Body of pancreas (tissue), 4 donors: ENCODE results near the gene PROS1.
"Not testable (repeated sequence)": the region's sequence is repeated elsewhere in the genome, so short reads cannot be mapped to it uniquely, and the experiment has no call there.

Source experiments
- CTCF ChIP-seq, 7 experiments: fragments of 450-650 bp in 4 of 7; fragments of 200-600 bp in 3 of 7; sonication (generic) in 3 of 7; IDR thresholded peaks; one replicate each; pipeline ENCODE4 v1.5.1; 2016 to 2019; ENCODE audit warnings: antibody characterized with exemption in 7 of 7
- POLR2A ChIP-seq, 3 donors: fragments of 450-650 bp; IDR thresholded peaks; one replicate each; pipeline ENCODE4 v1.6.1; 2016; ENCODE audit warnings: antibody characterized with exemption in 3 of 3, mild to moderate bottlenecking in 2 of 3

- TF ChIP-seq CTCF, POLR2A (IDR thresholded peaks at IDR 0.05): not testable (repeated sequence)
Observed at GRCh38 chr3:93839193-93839592, 134.5 kb downstream of the PROS1 start.
